Tibial nerve (tissue), 4 donors: Measurements from ENCODE around the gene TBC1D1.

Experiments used
- EP300 ChIP-seq, 2 donors: sonication (generic); formaldehyde crosslinking; IDR thresholded peaks; one replicate each; pipeline ENCODE4 v1.6.1; 2017; ENCODE audit warnings: antibody characterized with exemption in 2 of 2, mild to moderate bottlenecking in 1 of 2
- POLR2A ChIP-seq, 2 donors: fragments of 450-650 bp; IDR thresholded peaks; one replicate each; pipeline ENCODE4 v1.6.1; 2017; ENCODE audit warnings: antibody characterized with exemption in 2 of 2, mild to moderate bottlenecking in 2 of 2, moderate library complexity in 2 of 2
- TF ChIP-seq, protein P1 (sequence below), 5 experiments: fragments of 200-600 bp in 3 of 5; fragments of 450-650 bp in 2 of 5; sonication (generic) in 3 of 5; IDR thresholded peaks; one replicate each; pipeline ENCODE4 v1.5.1; 2016 to 2019; ENCODE audit warnings: antibody characterized with exemption in 5 of 5, mild to moderate bottlenecking in 3 of 5, moderate library complexity in 2 of 5

DNA sequence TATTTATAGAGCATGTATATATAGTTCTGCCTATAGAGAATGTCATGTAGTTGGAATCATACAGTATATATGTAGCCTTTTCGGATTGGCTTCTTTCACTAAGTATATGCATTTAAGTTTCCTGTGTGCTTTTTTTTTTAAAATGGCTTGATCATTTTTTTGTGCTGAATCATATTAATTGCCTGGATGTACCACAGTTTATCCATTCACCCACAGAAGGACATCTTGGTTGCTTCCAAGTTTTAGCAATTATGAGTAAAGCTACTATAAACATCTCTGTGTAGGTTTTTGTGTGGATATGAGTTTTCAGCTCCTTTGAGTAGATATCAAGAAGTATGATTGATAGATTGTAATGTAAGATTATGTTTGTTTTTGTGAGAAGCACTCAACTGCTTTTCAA is 93.1 kb downstream of the TBC1D1 start:
- TF ChIP-seq, protein P1, sequence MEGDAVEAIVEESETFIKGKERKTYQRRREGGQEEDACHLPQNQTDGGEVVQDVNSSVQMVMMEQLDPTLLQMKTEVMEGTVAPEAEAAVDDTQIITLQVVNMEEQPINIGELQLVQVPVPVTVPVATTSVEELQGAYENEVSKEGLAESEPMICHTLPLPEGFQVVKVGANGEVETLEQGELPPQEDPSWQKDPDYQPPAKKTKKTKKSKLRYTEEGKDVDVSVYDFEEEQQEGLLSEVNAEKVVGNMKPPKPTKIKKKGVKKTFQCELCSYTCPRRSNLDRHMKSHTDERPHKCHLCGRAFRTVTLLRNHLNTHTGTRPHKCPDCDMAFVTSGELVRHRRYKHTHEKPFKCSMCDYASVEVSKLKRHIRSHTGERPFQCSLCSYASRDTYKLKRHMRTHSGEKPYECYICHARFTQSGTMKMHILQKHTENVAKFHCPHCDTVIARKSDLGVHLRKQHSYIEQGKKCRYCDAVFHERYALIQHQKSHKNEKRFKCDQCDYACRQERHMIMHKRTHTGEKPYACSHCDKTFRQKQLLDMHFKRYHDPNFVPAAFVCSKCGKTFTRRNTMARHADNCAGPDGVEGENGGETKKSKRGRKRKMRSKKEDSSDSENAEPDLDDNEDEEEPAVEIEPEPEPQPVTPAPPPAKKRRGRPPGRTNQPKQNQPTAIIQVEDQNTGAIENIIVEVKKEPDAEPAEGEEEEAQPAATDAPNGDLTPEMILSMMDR (IDR thresholded peaks at IDR 0.05): no peak
- TF ChIP-seq POLR2A (IDR thresholded peaks at IDR 0.05) (no peak), EP300 (IDR thresholded peaks at IDR 0.05) (no peak)
